H1 (cell line): Measurements from ENCODE around the gene CERS1. TPM values are rescaled to one million over a fixed set of nuclear protein-coding genes. Genes with fewer than 3 reads are reported as not detected.

ENCODE experiments used
- CTCF ChIA-PET: fragments of 300-600 bp; sonication (Branson Sonifier 250); formaldehyde crosslinking; loops from one replicate; lab custom pipeline; 2021; ENCODE audit not compliant: partially characterized antibody; lab: Charles Lee
- POLR2A ChIA-PET: fragments of 300-600 bp; sonication (Branson Sonifier 250); formaldehyde crosslinking; loops from one replicate; lab custom pipeline; 2021; ENCODE audit warnings: inconsistent platforms; ENCODE audit not compliant: partially characterized antibody; lab: Charles Lee
- DNase-seq, 2 experiments: peaks; one replicate each; pipeline versions ENCODE4 v3.0.0 to v3.0.0-alpha.2; 2010 to 2022; ENCODE audit warnings: low spot score in 2 of 2, low read depth in 1 of 2, mixed read lengths in 1 of 2
- FAIRE-seq: peaks from 2 replicates; lab custom pipeline; 2011; peaks lifted over from hg19 to GRCh38; lab: Jason Lieb, UNC
- H2AFZ ChIP-seq: 2 replicates; pipeline ENCODE4 v1.8.1; 2012; ENCODE audit warnings: low read length, inconsistent platforms
- H2AK5ac ChIP-seq: 2 replicates; pipeline ENCODE4 v1.6.1; 2013; ENCODE audit warnings: low read depth, low read length
- H2BK120ac ChIP-seq: replicated peaks from 2 replicates; pipeline ENCODE3; 2013; ENCODE audit warnings: low read depth, low read length, inconsistent platforms
- H2BK12ac ChIP-seq: 2 replicates; pipeline ENCODE4 v1.6.1; 2013; ENCODE audit warnings: low read depth, low read length
- H2BK15ac ChIP-seq: 2 replicates; pipeline ENCODE4 v1.6.1; 2013; ENCODE audit warnings: low read length
- H2BK20ac ChIP-seq: 2 replicates; pipeline ENCODE4 v1.6.1; 2013; ENCODE audit warnings: low read length
- H2BK5ac ChIP-seq: 2 replicates; pipeline ENCODE4 v1.6.1; 2013; ENCODE audit warnings: low read depth, low read length
- H3K14ac ChIP-seq: 2 replicates; pipeline ENCODE4 v1.6.1; 2013; ENCODE audit warnings: inconsistent platforms; ENCODE audit not compliant: insufficient read length
- H3K18ac ChIP-seq: 2 replicates; pipeline ENCODE4 v1.6.1; 2013; ENCODE audit warnings: low read length; ENCODE audit errors: extremely low read depth
- H3K23ac ChIP-seq: 2 replicates; pipeline ENCODE4 v1.6.1; 2013; ENCODE audit warnings: inconsistent platforms; ENCODE audit not compliant: insufficient read length
- H3K23me2 ChIP-seq: 2 replicates; pipeline ENCODE4 v1.6.1; 2013; ENCODE audit warnings: low read depth, low read length
- H3K27ac ChIP-seq: 2 replicates; pipeline ENCODE4 v1.6.1; 2011; ENCODE audit warnings: low read depth, low read length, inconsistent platforms
- H3K27me3 ChIP-seq, 4 experiments: replicated peaks in 1 of 4; 1 replicate in 1 of 4; 2 replicates in 3 of 4; pipeline versions ENCODE4 v1.6.1 to v1.8.1; 2011 to 2013; ENCODE audit warnings: low read length in 3 of 4, mild to moderate bottlenecking in 3 of 4, inconsistent platforms in 2 of 4, mixed read lengths in 2 of 4, moderate library complexity in 1 of 4; ENCODE audit not compliant: control insufficient read depth in 3 of 4, insufficient read depth in 3 of 4; ENCODE audit errors: extremely low read depth in 1 of 4
- H3K36me3 ChIP-seq, 4 experiments: 2 replicates each; pipeline versions ENCODE4 v1.6.1 to v1.8.1; 2011 to 2013; ENCODE audit warnings: mild to moderate bottlenecking in 4 of 4, low read length in 3 of 4, moderate library complexity in 2 of 4, control low read depth in 1 of 4, inconsistent platforms in 1 of 4; ENCODE audit not compliant: insufficient read depth in 4 of 4, control insufficient read depth in 2 of 4
- H3K4ac ChIP-seq: replicated peaks from 2 replicates; pipeline ENCODE3; 2013; ENCODE audit warnings: low read length, low read depth, mixed read lengths, inconsistent platforms; ENCODE audit not compliant: insufficient read length
- H3K4me1 ChIP-seq, 4 experiments: replicated peaks in 1 of 4; 1 replicate in 1 of 4; 2 replicates in 3 of 4; pipeline versions ENCODE4 v1.6.1 to v1.8.1; 2011 to 2013; ENCODE audit warnings: low read length in 3 of 4, inconsistent platforms in 2 of 4, mixed read lengths in 1 of 4; ENCODE audit not compliant: insufficient read depth in 4 of 4, control insufficient read depth in 3 of 4
- H3K4me2 ChIP-seq, 2 experiments: 2 replicates each; pipeline versions ENCODE4 v1.6.1 to v1.8.1; 2011 to 2013; ENCODE audit warnings: low read depth in 2 of 2, low read length in 2 of 2, control low read depth in 1 of 2, inconsistent platforms in 1 of 2, mild to moderate bottlenecking in 1 of 2; ENCODE audit not compliant: insufficient read depth in 1 of 2
- H3K4me3 ChIP-seq, 4 experiments: fragments of 200-600, 300-600 bp in 1 of 4; sonication (generic), shearing (Covaris generic), sonication (Bioruptor Twin) in 1 of 4; 2 replicates each; pipeline versions ENCODE4 v1.5.1 to v1.8.1; 2011 to 2016; ENCODE audit warnings: low read length in 4 of 4, low read depth in 3 of 4, control low read depth in 2 of 4, inconsistent platforms in 2 of 4, mild to moderate bottlenecking in 2 of 4, mixed read lengths in 1 of 4, moderate library complexity in 1 of 4; ENCODE audit not compliant: insufficient read depth in 2 of 4; ENCODE audit errors: extremely low read depth in 1 of 4
- H3K56ac ChIP-seq: replicated peaks from 2 replicates; pipeline ENCODE3; 2013; ENCODE audit warnings: low read depth, mild to moderate bottlenecking, mixed read lengths, low read length, inconsistent platforms; ENCODE audit not compliant: insufficient read length
- H3K79me1 ChIP-seq: 2 replicates; pipeline ENCODE4 v1.6.1; 2013; ENCODE audit warnings: low read depth, low read length, control low read depth
- H3K79me2 ChIP-seq, 2 experiments: 2 replicates each; pipeline versions ENCODE4 v1.6.1 to v1.8.1; 2012 to 2013; ENCODE audit warnings: low read length in 2 of 2, mild to moderate bottlenecking in 2 of 2, inconsistent platforms in 1 of 2; ENCODE audit not compliant: insufficient read depth in 2 of 2, control insufficient read depth in 1 of 2
- H3K9ac ChIP-seq, 4 experiments: replicated peaks in 1 of 4; 1 replicate in 1 of 4; 2 replicates in 3 of 4; pipeline versions ENCODE4 v1.6.1 to v1.8.1; 2011 to 2013; ENCODE audit warnings: low read depth in 3 of 4, low read length in 3 of 4, control low read depth in 2 of 4, mild to moderate bottlenecking in 2 of 4, moderate library complexity in 2 of 4, inconsistent platforms in 1 of 4; ENCODE audit errors: extremely low read depth in 1 of 4
- H3K9me3 ChIP-seq, 2 experiments: 2 replicates each; pipeline versions ENCODE4 v1.6.1 to v1.8.1; 2012 to 2013; ENCODE audit warnings: mild to moderate bottlenecking in 2 of 2, moderate library complexity in 2 of 2, control low read depth in 1 of 2, inconsistent platforms in 1 of 2, low read depth in 1 of 2, low read length in 1 of 2, mixed read lengths in 1 of 2; ENCODE audit not compliant: insufficient read depth in 2 of 2
- H4K20me1 ChIP-seq, 2 experiments: replicated peaks in 1 of 2; 2 replicates each; pipeline versions ENCODE3 to v1.8.1; 2011 to 2013; ENCODE audit warnings: inconsistent platforms in 2 of 2, low read length in 2 of 2, mild to moderate bottlenecking in 1 of 2; ENCODE audit not compliant: insufficient read depth in 2 of 2, control insufficient read depth in 1 of 2
- H4K5ac ChIP-seq: 2 replicates; pipeline ENCODE4 v1.6.1; 2013; ENCODE audit warnings: low read length, low read depth, mixed read lengths, inconsistent platforms; ENCODE audit not compliant: insufficient read length
- H4K8ac ChIP-seq: 2 replicates; pipeline ENCODE4 v1.8.0; 2013; ENCODE audit warnings: mild to moderate bottlenecking, moderate library complexity, low read length, inconsistent platforms; ENCODE audit not compliant: insufficient read depth; ENCODE audit errors: extremely low read depth
- H4K91ac ChIP-seq: replicated peaks from 2 replicates; pipeline ENCODE3; 2013; ENCODE audit warnings: low read length, mixed read lengths, inconsistent platforms; ENCODE audit not compliant: insufficient read length
- POLR2AphosphoS5 ChIP-seq: IDR thresholded peaks from 2 replicates; pipeline ENCODE4 v1.6.1; 2011; ENCODE audit warnings: low read depth, low read length
- WGBS, 2 experiments: shearing (Covaris generic) in 1 of 2; methylation state at CpG; one replicate each; pipeline versions ENCODE4 v1.1.6 to v1.1.7; 2013 to 2015; ENCODE audit warnings: low lambda C conversion rate in 2 of 2, mixed read lengths in 2 of 2, inconsistent platforms in 1 of 2, low coverage in 1 of 2, missing lambda C conversion rate in 1 of 2; ENCODE audit not compliant: insufficient replicate concordance in 2 of 2, insufficient coverage in 1 of 2, insufficient read length in 1 of 2; ENCODE audit errors: extremely low coverage in 1 of 2, missing lambda C conversion rate in 1 of 2; 5-methylcytosine and 5-hydroxymethylcytosine counted together
- polyA plus RNA-seq, 7 experiments: library from polyadenylated mRNA; depleted of rRNA in 3 of 7; stranded (reverse) in 5 of 7; unstranded in 2 of 7; fragments of >200 nt in 5 of 7; fragments of 200-250 nt in 2 of 7; gene quantifications; 1 replicate in 5 of 7; 2 replicates in 1 of 7; 4 replicates in 1 of 7; pipeline versions ENCODE4 v1.2.1 to v1.2.3, GENCODE V29; 2011 to 2013; ENCODE audit warnings: missing spikeins in 2 of 7, mixed read lengths in 2 of 7
- total RNA-seq: library from RNA; stranded (reverse); fragmentation: NEBNext Ultra II Directional; extraction: Animal tissue kit (Norgen Biotek cat#: 25700); gene quantifications from 2 replicates; pipeline ENCODE4 v1.2.1, GENCODE V29; 2021

Gene CERS1
- total and polyA plus RNA-seq, 2 of the 8 experiments (the other 6 are each of a cell fraction or from before 2014, with no cell fraction given), result 18.6 to 51.0 TPM

DNA sequence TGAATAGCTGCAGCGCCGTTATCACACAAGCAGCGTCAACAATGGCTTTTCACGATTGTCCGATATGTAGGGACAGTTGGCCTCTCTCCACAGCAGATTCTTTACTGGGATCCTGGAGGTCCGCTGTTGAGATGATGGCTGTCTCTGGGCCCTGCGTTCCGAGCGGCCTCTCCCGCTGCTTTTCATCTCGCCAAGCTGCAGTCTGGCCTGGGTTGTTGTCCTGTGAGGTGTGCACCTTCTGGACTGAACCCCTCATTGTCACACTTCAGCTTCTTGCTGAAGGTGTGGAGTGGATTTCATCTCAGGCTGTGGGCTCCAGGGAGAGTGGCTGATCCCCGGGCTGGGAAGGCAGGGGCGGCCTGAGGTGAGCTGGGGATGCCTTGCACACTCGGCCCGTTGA lies 54.6 kb downstream of the CERS1 start:
- Histone ChIP-seq H2AFZ (no peak overlapping the region), H4K5ac (no peak overlapping the region), H3K9me3 (no peaks in the 10 kb centered on the region), H3K4me3 (no peak overlapping the region), H3K9ac (no peak overlapping the region), H3K27me3 (no peaks in the 10 kb centered on the region), H3K23me2 (no peaks in the 10 kb centered on the region; the same call in 1 of the 2 replicates), H3K4me1 (peaks cover 0 to 14% (median 9%) of the 10 kb centered on the region in 4 experiments; a peak in 6 of 7 replicates), H3K14ac (no peak overlapping the region), H3K18ac (no peak overlapping the region; the same call in 1 of the 2 replicates), H4K20me1 (peaks cover 59 to 65% of the 10 kb centered on the region in 2 experiments), H2BK120ac (no peak overlapping the region), H3K79me1 (peaks cover 50% of the 10 kb centered on the region), H2BK12ac (0 out of 2 replicates have a peak overlapping the region, but pooled peaks have one; percentile 50), H3K4me2 (no peak overlapping the region), H3K4ac (no peak overlapping the region), H3K36me3 (peaks cover 0 to 8% (median 3%) of the 10 kb centered on the region in 4 experiments; a peak in 4 of 8 replicates), H3K23ac (no peak overlapping the region), H3K79me2 (peaks cover 23 to 94% of the 10 kb centered on the region in 2 experiments), H2BK15ac (no peak overlapping the region), H3K27ac (no peak overlapping the region), H4K91ac (no peak overlapping the region), H3K56ac (no peak overlapping the region), H4K8ac (peak overlapping the region; percentile 32; the same call in 1 of the 2 replicates), H2BK20ac (no peak overlapping the region), H2AK5ac (no peak overlapping the region), H2BK5ac (no peak overlapping the region; the same call in 1 of the 2 replicates)
- ChIA-PET CTCF (interaction anchor here (0.9 to 19.5 kb wide), 8 partner anchors 11 to 390 kb away, joined by 3 to 247 read pairs (median 4); partner anchors contain the start of gene UPF1), POLR2A (interaction anchor here (1.0 to 3.1 kb wide), 3 partner anchors 9 to 42 kb away, joined by 3 to 18 read pairs (median 3); partner anchors contain the start of gene UPF1)
- no peak for TF ChIP-seq POLR2AphosphoS5
- FAIRE-seq, result no peak
- DNase-seq, result no peak
- WGBS, 2 experiments, result 83% methylated on average over 15 of the region's 15 CpGs; no CpG with 5 or more reads in 1 of the 2 experiments
